ENCODE measurements around the gene TUBB6.

The TUBB6 gene

DNA sequence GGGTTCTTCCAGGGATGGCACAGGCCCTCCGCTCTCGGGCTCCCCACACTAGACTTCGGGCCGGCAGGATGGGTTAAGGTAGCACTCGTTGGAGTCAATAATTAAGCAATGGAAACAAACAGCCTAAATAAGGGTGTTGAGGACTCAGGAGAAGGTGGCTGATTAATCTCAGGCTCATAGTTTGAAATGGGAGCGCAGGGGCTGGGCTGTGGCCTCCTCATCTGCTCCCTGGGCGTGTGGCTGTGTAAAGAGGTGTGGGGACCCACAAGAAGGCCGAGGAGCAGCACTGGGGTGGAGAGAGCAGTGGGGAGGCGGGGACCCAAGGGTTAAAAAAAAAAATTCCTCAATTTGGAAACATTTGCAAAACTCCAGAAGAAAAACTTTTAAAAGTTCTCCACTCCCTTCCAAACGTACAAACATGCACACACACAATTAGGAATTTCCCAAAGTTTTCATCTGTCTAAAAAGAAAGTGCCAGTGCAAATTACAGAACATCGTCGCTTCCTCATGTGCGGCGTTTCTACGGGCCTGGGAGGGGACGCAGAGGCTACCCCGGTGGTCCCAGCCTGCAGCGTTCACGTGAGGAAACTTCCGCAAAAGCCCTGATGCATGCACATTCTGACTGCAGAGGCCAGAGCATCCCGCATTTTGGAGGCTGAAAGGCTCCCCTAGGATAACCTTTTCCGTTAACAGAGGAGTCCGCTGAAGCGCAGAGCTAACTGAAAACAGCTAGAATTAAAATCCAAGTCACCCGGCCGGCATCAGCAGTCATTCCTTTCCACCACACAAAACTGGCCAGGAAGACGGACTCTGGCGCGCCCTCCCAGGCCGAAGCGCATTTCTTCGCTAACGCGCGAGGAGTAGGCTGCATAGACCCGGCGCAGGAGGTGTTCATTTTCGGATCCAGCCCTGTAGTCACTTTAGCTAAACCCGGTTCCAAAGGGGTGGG, 1.0 kb upstream of the TUBB6 start:
- Histone ChIP-seq H3K9me3 (ENCODE audit: insufficient read depth, low read length) (no peaks in the 10 kb centered on the region), H3K79me2 (ENCODE audit: low read length) (no peaks in the 10 kb centered on the region), H3K27me3 (ENCODE audit: low read depth, low read length) (no peaks in the 10 kb centered on the region), H3K4me1 (ENCODE audit: low read length) (peaks cover 12% of the 10 kb centered on the region), H3K27ac (ENCODE audit: low read length) (no peak overlapping the region), H4K20me1 (ENCODE audit: insufficient read depth, low read length) (no peaks in the 10 kb centered on the region), H2AFZ (ENCODE audit: low read depth, low read length) (no peak overlapping the region), H3K9ac (ENCODE audit: low read length) (no peak overlapping the region), H3K36me3 (replicated peaks; ENCODE audit: low read depth, low read length) (peaks cover 3% of the 10 kb centered on the region), H3K4me3 (ENCODE audit: low read length) (no peak overlapping the region), H3K4me2 (ENCODE audit: low read length) (no peak overlapping the region)
- TF ChIP-seq EZH2phosphoT487 (IDR thresholded peaks at IDR 0.05; ENCODE audit: low read depth) (no peak), CTCF (IDR thresholded peaks at IDR 0.05; ENCODE audit: low read depth, low read length) (no peak)

GRCh38 chr18:12308386-12309100, 502 bp downstream of the TUBB6 start:
- peaks cover 3% of the 10 kb centered on the region; the same call in 1 of the 2 replicates for H3K9me3 ChIP-seq (ENCODE audit: insufficient read depth, low read length)
- no peak for TF ChIP-seq CTCF (IDR thresholded peaks at IDR 0.05; ENCODE audit: low read depth, low read length)
- no peak for TF ChIP-seq EZH2phosphoT487 (IDR thresholded peaks at IDR 0.05; ENCODE audit: low read depth)
- peaks cover 15% of the 10 kb centered on the region for H3K4me1 ChIP-seq (ENCODE audit: low read length)
- no peaks in the 10 kb centered on the region for H3K27me3 ChIP-seq (ENCODE audit: low read depth, low read length)
- no peaks in the 10 kb centered on the region for H4K20me1 ChIP-seq (ENCODE audit: insufficient read depth, low read length)
- peaks cover 12% of the 10 kb centered on the region for H3K36me3 ChIP-seq (replicated peaks; ENCODE audit: low read depth, low read length)
- H3K4me2 ChIP-seq (ENCODE audit: low read length): peak overlapping the region; percentile 77
- H3K9ac ChIP-seq (ENCODE audit: low read length): peak overlapping the region; percentile 55; the same call in 1 of the 2 replicates
- no peak overlapping the region for H3K27ac ChIP-seq (ENCODE audit: low read length)
- no peaks in the 10 kb centered on the region for H3K79me2 ChIP-seq (ENCODE audit: low read length)
- H2AFZ ChIP-seq (ENCODE audit: low read depth, low read length): peak overlapping the region; percentile 42
- H3K4me3 ChIP-seq (ENCODE audit: low read length): peak overlapping the region; percentile 75

DNA sequence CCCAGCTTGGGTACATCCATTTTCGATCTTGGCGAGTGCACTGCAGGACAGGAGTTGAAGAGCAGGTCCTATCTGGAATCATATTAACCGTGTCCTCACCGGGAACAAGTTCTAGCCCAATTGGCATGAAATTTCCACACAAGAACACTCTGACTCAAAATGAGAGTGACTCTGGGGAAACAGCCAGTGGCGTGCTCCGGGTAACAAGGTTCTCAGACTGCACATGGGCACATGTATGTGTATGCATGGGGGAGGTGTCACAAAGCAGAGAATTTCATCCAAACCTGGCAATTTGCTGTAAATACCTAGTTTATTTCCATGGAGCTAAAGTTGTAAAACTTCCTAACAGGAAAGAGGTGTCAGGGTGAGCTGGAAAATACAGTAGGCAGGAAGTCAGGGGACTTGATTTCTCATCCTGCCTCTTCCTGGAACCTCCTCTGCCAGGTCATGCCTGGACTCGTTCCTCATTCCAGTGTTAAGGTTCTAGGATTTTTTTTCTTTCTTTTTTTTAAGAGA, 1.7 kb downstream of the TUBB6 start:
- H2AFZ ChIP-seq (ENCODE audit: low read depth, low read length): 0 out of 2 replicates have a peak overlapping the region, but pooled peaks have one; percentile 23
- H4K20me1 ChIP-seq (ENCODE audit: insufficient read depth, low read length): no peaks in the 10 kb centered on the region
- no peaks in the 10 kb centered on the region for H3K79me2 ChIP-seq (ENCODE audit: low read length)
- no peak for TF ChIP-seq CTCF (IDR thresholded peaks at IDR 0.05; ENCODE audit: low read depth, low read length)
- TF ChIP-seq EZH2phosphoT487 (IDR thresholded peaks at IDR 0.05; ENCODE audit: low read depth): no peak
- no peaks in the 10 kb centered on the region for H3K27me3 ChIP-seq (ENCODE audit: low read depth, low read length)
- H3K4me3 ChIP-seq (ENCODE audit: low read length): peak overlapping the region; percentile 75
- no peak overlapping the region for H3K9ac ChIP-seq (ENCODE audit: low read length)
- H3K9me3 ChIP-seq (ENCODE audit: insufficient read depth, low read length): peaks cover 3% of the 10 kb centered on the region; the same call in 1 of the 2 replicates
- no peak overlapping the region for H3K27ac ChIP-seq (ENCODE audit: low read length)
- H3K4me2 ChIP-seq (ENCODE audit: low read length): peak overlapping the region; percentile 77
- peaks cover 25% of the 10 kb centered on the region for H3K4me1 ChIP-seq (ENCODE audit: low read length)
- peaks cover 12% of the 10 kb centered on the region for H3K36me3 ChIP-seq (replicated peaks; ENCODE audit: low read depth, low read length)

- H3K27ac ChIP-seq (ENCODE audit: low read length): no peak overlapping the region
- H3K27me3 ChIP-seq (ENCODE audit: low read depth, low read length): no peaks in the 10 kb centered on the region
- H3K36me3 ChIP-seq (replicated peaks; ENCODE audit: low read depth, low read length): peaks cover 12% of the 10 kb centered on the region
- H4K20me1 ChIP-seq (ENCODE audit: insufficient read depth, low read length): no peaks in the 10 kb centered on the region
- H3K79me2 ChIP-seq (ENCODE audit: low read length): no peaks in the 10 kb centered on the region
- peaks cover 3% of the 10 kb centered on the region; the same call in 1 of the 2 replicates for H3K9me3 ChIP-seq (ENCODE audit: insufficient read depth, low read length)
- peaks cover 35% of the 10 kb centered on the region for H3K4me1 ChIP-seq (ENCODE audit: low read length)
- H3K4me3 ChIP-seq (ENCODE audit: low read length): no peak overlapping the region
- H3K4me2 ChIP-seq (ENCODE audit: low read length): no peak overlapping the region
- H3K9ac ChIP-seq (ENCODE audit: low read length): no peak overlapping the region
- no peak overlapping the region for H2AFZ ChIP-seq (ENCODE audit: low read depth, low read length)
- TF ChIP-seq EZH2phosphoT487 (IDR thresholded peaks at IDR 0.05; ENCODE audit: low read depth): no peak
- no peak for TF ChIP-seq CTCF (IDR thresholded peaks at IDR 0.05; ENCODE audit: low read depth, low read length)
Observed at GRCh38 chr18:12310762-12311161, 2.7 kb downstream of the TUBB6 start.

Data from OCI-LY3 (cell line).